ENCODE results near the gene NECAB2.

DNA sequence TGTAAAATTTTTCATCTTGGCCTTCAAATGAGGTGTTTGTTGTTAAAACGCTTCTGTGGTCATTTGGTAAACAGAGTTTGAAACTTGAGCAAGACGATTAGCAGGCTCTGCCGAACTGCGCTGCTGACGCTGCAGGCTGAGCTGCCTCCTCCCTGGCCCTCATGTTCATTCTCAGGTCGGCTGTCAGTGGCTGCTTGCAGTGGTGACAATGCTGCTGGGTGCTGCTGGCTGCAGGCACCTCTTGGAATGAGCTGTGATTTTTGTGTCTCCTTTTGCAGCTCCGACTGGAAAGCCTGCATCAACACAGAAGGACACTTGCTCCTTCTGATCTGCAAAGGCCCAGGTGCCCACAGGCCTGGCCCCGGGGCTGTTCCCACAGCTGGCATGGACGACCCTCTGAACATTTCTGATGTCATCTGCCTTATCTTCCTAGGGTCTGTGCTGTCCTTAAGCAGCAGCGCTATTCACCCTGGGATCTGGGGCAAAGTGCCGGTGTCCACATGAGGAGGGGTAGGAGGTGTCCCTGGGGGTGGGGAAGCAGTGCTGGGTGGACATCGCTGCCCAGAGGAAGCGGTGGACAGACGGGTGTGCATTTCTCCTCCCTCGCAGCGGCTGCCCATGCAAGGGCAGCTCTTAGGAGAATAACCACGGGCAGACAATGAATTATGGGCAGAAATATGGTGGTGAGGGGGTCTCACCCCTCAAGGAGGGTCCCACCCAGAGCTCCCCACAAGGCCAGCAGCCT, 38.1 kb upstream of the NECAB2 start:
- no peak for TF ChIP-seq CTCF (IDR thresholded peaks at IDR 0.05)
- TF ChIP-seq POLR2AphosphoS5 (IDR thresholded peaks at IDR 0.05), result no peak
- no peak for TF ChIP-seq EP300 (IDR thresholded peaks at IDR 0.05)
